NOMO-1 treated with DMSO at 0.1 percent for 48 hours (cell line): ENCODE data around the gene GPC5.
A peak's percentile ranks its signal among the peaks of the same experiment; 100 is the strongest.
"Not testable (repeated sequence)": the region's sequence is repeated elsewhere in the genome, so short reads cannot be mapped to it uniquely, and the experiment has no call there.

Source experiments
- DNase-seq: peaks from one replicate; lab custom pipeline; 2025; ENCODE audit not compliant: unreplicated experiment; lab: John Stamatoyannopoulos, UW

GPC5 gene

DNA sequence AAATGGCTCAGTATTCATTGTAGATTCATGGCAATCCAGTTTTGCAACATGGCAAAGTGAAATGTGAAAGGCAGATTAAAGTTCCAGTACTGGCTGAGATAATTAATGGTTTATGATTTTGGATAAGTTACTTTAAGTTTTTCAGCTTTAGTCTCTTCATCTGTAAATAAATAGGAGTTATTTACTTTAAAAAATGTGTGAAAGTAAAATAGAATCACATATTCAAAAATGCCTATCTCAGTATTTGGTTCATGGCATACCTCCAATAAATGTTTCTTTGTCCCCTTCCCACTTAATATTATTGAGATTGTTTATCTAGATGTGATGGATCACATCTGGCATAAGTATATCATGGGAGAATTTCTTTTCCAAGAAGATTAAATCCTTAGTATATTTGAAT lies 426.0 kb downstream of the GPC5 start:
- no peak for DNase-seq

DNA sequence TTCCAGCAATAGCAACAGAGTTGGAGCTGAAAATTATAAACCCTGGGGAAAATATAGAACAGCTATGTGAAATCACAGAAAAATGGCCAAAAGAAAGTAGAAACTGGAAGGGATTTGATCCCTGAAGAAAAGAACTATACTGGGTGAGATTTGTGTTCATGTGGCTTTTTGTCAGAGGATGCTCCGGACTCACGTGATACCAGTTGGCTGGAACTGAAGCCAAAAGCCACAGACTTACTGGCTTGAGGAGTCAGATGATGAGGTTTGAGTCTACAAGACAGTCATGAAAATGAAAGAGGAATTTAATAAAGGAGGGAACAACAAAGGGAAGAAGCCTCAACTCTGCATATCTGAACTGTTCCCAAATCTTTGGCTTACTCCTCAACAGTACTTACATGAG lies 427.1 kb downstream of the GPC5 start:
- DNase-seq = no peak

DNA sequence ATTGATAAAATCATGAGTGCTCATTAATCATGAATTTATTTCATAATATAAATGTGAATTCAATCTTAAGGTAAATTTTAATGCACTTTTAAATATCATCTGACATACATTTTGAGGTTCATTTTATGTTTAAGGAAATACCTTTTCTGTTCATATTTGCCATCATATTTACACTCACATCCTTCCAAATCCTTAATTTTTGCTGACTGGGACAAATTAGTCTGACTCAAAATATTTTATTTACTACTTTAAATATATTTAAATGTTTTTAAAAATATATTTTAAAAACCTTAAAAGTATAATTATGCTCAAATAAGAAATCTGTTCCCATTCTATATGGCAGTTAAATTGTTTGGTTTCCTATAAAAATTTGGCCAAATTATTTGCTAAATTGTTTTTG lies 438.1 kb downstream of the GPC5 start:
- no peak for DNase-seq

DNA sequence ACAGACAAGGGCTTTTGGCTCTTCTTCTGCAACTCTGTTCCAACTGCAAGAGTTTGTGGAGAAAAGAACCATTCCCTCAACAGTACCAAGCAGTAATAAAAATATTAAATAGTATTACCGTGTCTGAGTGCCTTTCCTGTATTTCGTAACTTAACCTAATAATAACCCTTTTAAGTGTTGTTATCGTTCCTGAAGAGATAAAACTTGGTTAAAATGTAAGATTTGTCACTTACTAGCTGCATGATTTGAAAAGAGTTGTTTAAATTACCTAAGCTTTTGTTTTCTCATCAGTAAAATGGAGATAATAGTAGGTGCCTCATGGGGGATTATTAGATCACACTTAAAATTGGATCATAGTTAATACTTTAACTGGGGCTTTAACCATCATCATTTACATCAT lies 447.2 kb downstream of the GPC5 start:
- no peak for DNase-seq

DNA sequence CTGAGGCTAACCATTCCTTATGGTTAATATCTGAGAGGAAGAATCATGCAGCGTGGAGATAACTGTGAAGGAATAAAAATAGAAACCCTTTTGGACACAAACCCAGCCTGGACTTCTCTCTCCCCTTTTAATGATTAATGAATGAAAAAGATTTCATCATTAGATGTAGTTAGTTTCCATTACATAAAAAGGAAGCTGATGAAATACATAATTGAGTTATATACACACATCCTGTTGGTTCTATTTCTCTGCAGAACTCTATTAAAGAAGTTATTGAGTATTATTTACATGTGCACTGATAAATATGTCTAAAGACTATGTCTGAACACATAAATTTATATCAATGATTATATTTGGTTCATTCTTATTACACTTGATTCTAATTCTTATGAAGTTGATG lies 465.3 kb downstream of the GPC5 start:
- DNase-seq = peak; percentile 33

DNA sequence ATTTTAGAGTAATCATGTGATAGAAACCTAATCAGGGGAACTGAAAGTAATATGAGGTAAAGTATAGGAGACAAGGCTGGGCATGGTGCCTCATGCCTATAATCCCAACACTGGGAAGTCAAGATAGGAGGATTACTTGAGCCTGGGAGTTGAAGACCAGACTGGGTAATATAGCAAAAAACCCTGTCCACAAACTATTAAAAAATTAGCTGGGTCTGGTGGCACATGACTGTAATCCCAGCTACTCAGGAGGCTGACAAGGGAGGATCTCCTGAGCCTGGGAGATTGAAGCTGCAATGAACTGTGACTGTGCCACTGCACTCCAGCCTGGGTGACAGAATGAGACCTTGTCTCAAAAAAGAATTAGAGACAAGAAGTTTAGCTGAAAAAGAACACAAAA lies 469.9 kb downstream of the GPC5 start:
- DNase-seq = no peak

DNA sequence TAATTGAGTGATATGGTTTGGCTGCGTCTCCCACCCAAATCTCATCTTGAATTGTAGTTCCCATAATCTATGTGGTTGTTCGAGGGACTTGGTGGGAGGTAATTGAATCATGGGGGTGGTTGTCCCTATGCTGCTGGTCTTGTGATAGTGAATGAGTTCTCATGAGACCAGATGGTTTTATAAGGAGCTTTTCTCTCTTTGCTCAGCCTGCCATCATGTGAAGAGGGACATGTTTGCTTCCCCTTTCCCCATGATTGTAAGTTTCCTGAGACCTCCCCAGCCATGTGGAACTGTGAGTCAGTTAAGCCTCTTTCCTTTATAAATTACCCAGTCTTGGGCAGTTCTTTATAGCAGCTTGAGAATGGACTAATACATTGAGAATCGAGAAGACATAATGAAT lies 480.1 kb downstream of the GPC5 start:
- no peak for DNase-seq

DNA sequence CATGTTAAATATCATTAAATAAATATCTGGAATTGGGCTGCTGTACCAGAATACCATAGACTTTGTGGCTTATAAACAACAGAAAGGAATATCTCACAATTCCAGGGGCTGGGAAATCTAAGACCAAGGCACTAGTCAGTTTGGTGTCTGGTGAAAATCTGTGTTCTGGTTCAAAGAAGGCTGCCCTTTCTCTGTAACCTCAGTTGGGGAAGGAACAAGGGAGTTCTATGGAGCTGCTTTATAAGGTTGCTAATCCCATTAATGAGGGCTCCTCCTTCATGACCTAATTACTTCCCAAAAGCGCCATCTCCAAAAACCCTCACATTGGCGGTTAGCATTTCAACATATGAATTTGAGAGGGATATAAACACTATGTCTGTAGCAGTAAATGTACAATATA lies 480.9 kb downstream of the GPC5 start:
- no peak for DNase-seq

DNA sequence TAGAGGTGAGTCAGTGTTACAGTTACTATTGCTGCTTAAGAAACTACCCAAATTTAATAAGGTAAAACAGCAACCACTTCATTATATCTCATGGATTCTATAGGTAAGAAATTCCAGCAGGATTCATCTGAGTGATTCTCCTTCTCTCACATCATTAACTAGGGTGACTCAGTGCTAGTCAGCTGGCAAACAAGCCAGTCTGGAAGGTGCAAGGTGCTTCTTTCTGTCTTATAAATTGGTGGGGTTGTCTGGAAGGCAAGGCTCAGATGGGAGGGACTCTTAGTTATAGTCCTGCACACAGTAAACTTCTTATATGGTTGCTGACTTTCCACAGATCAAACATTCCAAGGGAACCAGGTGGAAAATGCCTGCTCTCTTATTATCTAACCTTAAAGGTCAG lies 484.5 kb downstream of the GPC5 start:
- DNase-seq = no peak

DNA sequence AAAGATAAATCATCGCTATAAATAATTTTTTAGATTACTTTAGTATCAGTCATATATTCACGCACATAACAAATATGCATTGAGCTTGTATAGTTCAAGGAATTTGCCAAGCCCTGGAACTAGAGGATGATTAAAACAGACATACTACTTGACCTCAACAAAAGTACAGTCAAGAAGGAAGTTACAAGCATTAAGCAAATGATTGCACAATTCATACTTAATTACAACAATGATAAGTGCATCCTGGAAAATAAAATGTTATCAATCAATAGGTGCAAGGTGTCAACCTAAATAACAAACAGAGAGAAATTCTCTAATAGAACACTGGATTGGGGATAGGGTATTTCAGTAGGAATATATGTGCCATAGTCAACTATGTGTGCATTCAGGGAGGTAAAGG lies 491.2 kb downstream of the GPC5 start:
- peak; percentile 13 for DNase-seq

DNA sequence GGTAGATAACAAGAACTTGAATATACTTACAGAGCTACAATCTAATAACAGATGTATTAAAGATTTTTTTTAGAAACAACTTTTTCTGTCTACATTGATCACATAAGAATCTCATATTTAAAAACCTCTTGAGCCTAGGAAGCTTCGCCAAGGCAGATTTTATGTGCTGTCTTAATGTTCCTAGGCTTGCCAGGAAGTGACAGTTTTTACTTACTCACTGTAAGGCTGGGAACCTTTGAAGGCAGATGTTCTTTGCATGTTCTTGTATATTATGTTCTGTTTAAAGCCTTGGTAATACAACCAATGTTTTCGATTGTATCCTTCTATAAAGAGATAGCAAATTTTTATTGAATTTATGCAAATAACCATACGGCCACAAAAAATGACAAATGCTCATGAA lies 492.7 kb downstream of the GPC5 start:
- no peak for DNase-seq

DNA sequence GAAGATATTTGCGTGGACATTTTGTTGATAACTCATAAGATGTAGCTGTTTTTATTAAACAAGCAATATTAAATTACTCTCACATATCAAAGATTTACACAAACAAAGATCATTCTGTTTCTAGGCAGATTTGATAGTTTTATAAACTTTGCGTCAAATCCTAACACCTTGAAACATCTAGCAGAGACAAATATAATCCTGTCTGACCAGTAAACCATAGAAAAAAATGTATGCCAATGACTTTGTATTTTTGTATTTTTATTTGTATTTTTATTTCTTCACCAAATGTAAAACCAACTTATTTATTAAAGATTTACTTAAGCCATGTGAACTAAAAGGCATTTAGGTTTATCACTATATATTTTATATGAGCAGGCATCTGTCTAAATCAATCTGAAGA lies 494.6 kb downstream of the GPC5 start:
- no peak for DNase-seq

DNA sequence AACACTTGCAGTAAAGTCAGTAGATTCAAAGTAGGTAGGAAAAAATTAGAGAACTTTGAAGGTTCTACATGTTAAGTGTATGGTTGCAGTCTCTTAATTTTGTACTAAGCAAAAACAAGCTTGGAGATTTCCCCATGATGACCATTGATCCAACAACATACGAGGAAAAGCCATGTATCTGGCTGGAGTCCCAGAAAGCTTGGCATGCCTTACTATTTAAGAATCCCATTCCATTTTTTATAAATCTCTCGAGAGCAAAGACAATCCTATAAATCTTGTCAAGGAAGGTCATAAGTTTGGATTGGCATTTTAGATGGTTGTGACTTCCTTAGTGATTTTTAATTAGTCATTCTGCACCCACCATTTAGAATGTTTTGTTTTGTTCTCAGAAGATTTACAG lies 495.9 kb downstream of the GPC5 start:
- no peak for DNase-seq

DNA sequence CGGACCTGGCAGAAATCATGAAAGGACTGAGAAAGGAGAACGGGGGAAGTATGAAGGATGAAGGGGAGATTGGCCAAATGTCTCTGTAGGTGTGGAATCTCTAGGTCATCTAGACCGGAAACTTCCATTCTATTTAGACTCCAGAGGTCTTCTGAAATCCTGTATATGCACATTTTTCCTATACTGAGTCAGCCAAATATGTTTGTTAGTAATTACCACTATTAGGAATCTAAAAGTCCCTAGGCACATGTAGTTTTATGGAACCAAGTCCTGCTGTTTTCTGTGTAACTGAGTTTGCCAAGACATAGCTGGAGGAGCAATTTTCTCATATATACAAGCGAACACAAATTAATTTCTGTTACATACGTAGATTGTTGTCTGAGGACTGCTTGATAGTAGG lies 498.1 kb downstream of the GPC5 start:
- DNase-seq = no peak

DNA sequence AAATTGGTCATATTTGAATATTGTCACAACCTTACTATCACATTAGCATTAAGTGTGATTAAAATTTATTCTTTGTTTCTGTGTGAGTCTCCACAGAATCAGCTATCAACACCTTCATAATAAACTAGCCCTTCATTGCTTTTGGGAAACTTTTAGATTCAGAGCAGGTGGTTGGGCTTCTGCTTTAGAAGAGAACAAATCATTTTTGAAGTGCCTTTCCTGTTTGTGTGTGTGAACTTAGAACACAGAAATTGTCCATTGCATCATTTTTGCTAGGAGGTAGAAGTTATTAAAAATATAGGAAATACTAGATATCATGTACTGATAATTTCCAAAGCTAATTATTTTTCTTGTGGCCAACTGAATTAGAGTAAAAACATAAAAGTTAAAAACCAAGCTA lies 500.6 kb downstream of the GPC5 start:
- not testable (repeated sequence) for DNase-seq

DNA sequence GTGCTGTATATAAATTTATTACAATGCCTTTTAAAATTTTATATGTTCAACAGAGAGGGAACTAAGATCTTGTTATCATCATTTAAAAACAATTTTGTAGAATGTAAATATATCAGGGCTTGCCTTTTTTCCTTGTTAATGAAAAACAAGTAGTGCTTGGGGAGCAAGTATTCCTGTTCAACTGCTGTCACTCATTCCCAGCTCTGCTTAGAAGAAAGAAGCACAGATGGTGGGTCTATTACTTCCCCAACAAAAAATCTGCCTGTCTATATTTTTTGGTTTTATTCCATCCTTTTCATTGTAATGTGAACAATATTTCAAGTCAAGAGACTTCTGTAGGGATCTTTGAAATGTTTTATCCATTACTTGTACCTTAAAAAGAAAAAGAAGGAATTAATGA lies 503.9 kb downstream of the GPC5 start:
- no peak for DNase-seq

DNA sequence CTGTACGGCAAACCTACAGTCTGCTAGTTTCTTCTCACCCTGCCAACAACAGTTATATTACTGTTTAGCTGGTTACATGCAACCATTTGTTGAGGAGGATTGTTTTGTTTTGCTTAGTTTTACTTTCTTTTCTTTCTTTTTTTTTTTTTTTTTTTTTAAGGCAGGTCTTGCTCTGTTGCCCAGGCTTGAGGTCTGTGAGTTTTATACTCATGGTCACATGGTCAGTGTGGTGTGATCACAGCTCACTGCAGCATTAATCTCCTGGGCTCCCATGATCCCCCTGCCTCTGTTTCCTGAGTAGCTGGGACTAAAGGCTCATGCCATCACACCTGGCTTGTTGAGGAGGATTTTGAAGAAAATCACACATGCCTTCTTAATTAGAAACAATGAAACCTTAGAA lies 505.6 kb downstream of the GPC5 start:
- DNase-seq = no peak

DNA sequence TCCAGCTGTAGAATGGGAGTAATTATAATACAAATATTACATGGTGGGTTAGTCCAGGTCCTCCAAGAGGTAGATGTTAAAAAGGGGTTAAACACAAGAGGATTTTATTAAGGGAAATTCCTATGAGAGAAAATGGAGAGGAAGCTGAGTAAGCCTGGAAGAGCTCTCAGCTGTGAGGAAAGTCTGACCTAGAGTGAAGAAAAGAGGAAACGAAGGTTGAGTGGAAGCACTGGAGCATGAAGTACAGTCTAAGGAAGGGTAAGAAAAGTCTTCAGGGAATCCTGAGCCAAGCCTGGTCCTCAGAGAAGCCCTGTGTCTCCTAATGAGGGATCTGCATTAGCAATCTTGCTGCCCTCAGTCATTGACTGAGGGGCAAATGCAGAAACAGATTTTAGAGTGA lies 506.2 kb downstream of the GPC5 start:
- DNase-seq = no peak

DNA sequence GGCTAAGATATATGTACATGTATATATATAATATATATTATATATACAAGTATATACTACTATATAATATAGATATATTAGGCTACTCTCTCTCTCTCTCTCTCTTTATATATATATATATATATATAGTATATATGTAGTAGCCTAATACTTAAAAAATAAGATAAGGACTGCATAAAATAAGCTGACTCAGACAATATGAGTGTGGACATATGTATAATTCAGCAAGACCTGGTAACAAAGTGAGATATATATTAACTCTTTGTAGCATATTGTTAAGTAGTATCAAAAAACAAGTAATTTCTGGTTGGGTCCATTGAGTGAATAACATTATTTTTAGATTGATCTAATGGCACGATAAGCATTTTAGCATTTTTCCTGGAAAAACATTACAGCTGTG lies 509.0 kb downstream of the GPC5 start:
- DNase-seq = no peak

DNA sequence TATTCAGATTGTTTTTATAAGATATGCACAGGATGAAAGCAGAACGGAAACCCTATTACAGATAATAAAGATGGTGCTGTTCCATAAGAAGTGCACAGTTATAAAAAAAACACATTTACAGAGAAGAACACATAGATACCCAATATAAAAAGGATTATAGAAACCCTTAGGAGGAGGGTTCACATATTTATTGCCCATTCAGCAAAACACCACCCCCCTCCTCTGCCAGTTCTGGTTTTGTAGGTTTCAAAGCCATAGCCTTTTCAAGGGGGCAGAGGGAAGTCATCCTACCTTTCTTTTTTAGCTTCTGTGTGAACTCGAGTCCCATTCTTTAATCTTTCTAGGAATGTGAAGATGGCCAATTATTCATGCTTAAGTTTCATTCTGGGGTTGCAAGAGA lies 511.2 kb downstream of the GPC5 start:
- no peak for DNase-seq

DNA sequence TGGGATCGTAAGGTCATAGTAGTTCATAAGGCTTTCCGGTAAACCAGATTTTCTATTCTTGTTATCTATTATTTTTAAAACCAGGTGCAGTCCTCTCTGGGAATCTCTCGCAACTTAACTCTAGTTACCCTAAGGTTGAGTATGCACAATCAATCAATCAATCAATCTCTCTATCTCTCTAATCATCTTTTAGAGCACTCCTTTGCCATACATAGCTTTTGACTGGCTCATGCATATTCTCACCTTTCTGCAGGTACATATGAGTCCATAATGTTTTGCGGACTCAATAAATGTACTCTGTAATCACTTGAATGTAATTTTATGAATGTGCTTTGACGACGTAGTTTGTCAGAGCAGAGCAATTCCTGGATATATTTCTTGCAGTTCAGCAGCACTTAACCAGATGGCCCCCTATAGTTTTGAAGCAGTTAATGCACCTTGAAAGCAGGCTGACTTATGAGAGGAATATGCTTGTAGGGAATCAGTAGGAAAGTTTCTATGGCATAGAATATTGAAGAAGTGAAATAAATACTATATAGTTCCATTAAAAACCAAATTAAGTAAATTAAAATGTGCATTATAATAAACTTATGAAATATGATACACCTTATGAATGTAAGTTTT lies 524.7 kb downstream of the GPC5 start:
- no peak for DNase-seq

DNA sequence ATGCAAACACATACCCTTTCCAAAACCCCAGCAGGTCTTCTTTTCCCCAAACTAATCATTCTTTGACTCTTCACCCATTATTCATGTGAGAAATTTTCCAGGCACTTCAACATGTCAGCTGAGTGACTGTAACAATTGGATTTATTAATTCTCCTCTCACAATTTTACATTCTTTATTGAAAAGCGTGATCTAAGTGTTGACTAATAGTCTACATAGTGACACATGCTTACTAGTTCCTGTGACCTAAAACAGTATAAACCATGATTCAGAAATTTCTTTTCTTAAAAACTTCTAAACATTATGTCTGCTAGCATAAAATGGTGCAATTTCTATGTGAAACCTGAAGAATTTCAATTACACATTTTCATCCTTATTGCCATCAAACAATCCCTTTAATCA lies 532.3 kb downstream of the GPC5 start:
- DNase-seq = no peak

DNA sequence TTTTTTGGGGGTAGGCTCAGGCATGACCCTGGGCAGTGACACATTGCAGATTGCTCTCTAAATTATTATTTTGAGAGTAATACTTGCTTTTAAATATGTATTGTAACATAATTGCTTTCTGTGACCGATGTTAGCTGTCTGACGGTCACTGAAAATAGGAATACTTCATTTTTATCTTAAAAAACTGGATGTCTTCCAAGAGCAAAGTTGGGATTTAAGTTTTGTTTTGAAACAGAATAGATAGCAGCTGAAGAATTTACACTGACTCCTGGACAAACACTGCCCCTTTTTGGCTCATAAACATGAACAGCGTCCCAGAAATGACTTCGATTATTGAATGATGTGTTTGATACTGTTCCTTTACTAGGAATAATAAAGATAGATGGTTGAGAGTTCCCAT lies 535.9 kb downstream of the GPC5 start:
- no peak for DNase-seq
